ENCODE data around the gene ZNG1F. TPM values are rescaled to one million over a fixed set of nuclear protein-coding genes. Genes with fewer than 3 reads are reported as not detected.
"Not testable (repeated sequence)": the region's sequence is repeated elsewhere in the genome, so short reads cannot be mapped to it uniquely, and the experiment has no call there.

Gene ZNG1F
- total RNA-seq: 9.3 TPM
- 40.2 TPM for polyA plus RNA-seq (ENCODE audit: insufficient read depth, low read depth, low replicate concordance)
- long read RNA-seq, donor 1: 0 reads
- long read RNA-seq, donor 2, partial matches to known transcripts: 12 of 14 reads
- long read RNA-seq, donor 2, other reads (novel, unspliced or antisense): 0 of 14 reads
- long read RNA-seq, donor 3, partial matches to known transcripts: 10 of 13 reads
- long read RNA-seq, donor 3, other reads (novel, unspliced or antisense): 0 of 13 reads
- long read RNA-seq, donor 4, partial matches to known transcripts: 0 of 1 reads
- long read RNA-seq, donor 4, other reads (novel, unspliced or antisense): 0 of 1 reads
- long read RNA-seq, donor 5: 0 reads
- long read RNA-seq, donor 6, partial matches to known transcripts: 26 of 29 reads
- long read RNA-seq, donor 6, other reads (novel, unspliced or antisense): 0 of 29 reads
- long read RNA-seq, donor 7, partial matches to known transcripts: 10 of 19 reads
- long read RNA-seq, donor 7, other reads (novel, unspliced or antisense): 9 of 19 reads
- long read RNA-seq, donor 8, partial matches to known transcripts: 10 of 10 reads
- long read RNA-seq, donor 8, other reads (novel, unspliced or antisense): 0 of 10 reads
- long read RNA-seq, donor 9, partial matches to known transcripts: 7 of 7 reads
- long read RNA-seq, donor 9, other reads (novel, unspliced or antisense): 0 of 7 reads
- long read RNA-seq, donor 10, partial matches to known transcripts: 7 of 10 reads
- long read RNA-seq, donor 10, other reads (novel, unspliced or antisense): 0 of 10 reads

GRCh38 chr9:41189217-41189616 is at the start of gene ZNG1F:
TSS of gene ZNG1F (minus strand) at chr9:41189317. CDS start at chr9:41189258, 59 bp downstream.
- H3K4me3 ChIP-seq (ENCODE audit: low read length in 3 of 3); intact Hi-C loops (cut with DNase I); H3K27me3 ChIP-seq (ENCODE audit: control insufficient read depth, insufficient read depth, low read length); H3K36me3 ChIP-seq (ENCODE audit: control insufficient read depth in 2 of 3, insufficient read depth in 3 of 3, low read length in 3 of 3); DNase-seq; FAIRE-seq; H3K27ac ChIP-seq (ENCODE audit: low read depth in 2 of 2, low read length in 2 of 2); H3K9ac ChIP-seq (ENCODE audit: low read length in 3 of 3); H3K4me1 ChIP-seq (ENCODE audit: control insufficient read depth in 2 of 3, insufficient read depth in 2 of 3, low read depth in 1 of 3, low read length in 3 of 3); H3K9me3 ChIP-seq (ENCODE audit: control insufficient read depth in 2 of 3, insufficient read depth in 1 of 3, low read length in 3 of 3): not testable (repeated sequence)

- H3K27me3 ChIP-seq (ENCODE audit: control insufficient read depth, insufficient read depth, low read length); H3K4me1 ChIP-seq (ENCODE audit: control insufficient read depth in 2 of 3, insufficient read depth in 2 of 3, low read depth in 1 of 3, low read length in 3 of 3); H3K9ac ChIP-seq (ENCODE audit: low read length in 3 of 3); H3K4me3 ChIP-seq (ENCODE audit: low read length in 3 of 3); FAIRE-seq; H3K27ac ChIP-seq (ENCODE audit: low read depth in 2 of 2, low read length in 2 of 2); H3K9me3 ChIP-seq (ENCODE audit: control insufficient read depth in 2 of 3, insufficient read depth in 1 of 3, low read length in 3 of 3); intact Hi-C loops (cut with DNase I); H3K36me3 ChIP-seq (ENCODE audit: control insufficient read depth in 2 of 3, insufficient read depth in 3 of 3, low read length in 3 of 3): not testable (repeated sequence)
- DNase-seq: peak in 2 of 5 donors; percentile 29 to 72
These were observed 48.1 kb upstream of the ZNG1F start for GRCh38 chr9:41237110-41237749.

DNA sequence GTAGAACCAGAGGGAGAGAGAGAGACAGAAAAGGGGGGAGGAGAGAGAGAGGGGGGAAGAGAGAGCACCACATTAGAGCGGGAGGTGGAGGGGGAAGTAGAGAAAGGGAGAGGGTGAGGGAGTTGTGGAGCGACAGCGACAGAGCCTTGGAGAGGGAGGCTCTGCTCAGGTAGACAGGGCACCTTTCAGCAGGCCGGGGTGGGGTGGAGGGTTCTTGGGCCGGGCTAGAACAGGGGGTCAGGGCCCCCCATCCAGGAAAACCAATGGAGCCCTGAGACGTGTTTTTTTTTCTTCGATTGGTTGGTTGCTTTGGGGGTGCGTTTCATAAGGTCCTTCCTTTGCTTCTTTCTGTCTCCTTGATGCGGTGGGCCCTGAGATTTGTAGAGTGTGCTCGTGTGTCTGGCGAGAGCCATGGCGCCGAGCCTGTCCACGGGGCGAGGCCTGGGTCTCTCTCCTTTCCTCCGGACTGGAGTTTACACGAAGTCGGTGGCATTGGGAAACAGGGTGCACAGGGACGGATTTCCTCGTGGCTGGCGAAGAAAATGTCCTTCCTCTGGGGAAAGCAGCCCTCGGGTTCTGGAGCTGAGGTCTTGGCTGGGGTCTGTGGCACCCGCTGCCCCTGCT is 47.5 kb upstream of the ZNG1F start:
- H3K36me3 ChIP-seq (ENCODE audit: control insufficient read depth in 2 of 3, insufficient read depth in 3 of 3, low read length in 3 of 3); intact Hi-C loops (cut with DNase I); H3K9ac ChIP-seq (ENCODE audit: low read length in 3 of 3); H3K4me1 ChIP-seq (ENCODE audit: control insufficient read depth in 2 of 3, insufficient read depth in 2 of 3, low read depth in 1 of 3, low read length in 3 of 3); H3K27me3 ChIP-seq (ENCODE audit: control insufficient read depth, insufficient read depth, low read length); H3K4me3 ChIP-seq (ENCODE audit: low read length in 3 of 3); H3K9me3 ChIP-seq (ENCODE audit: control insufficient read depth in 2 of 3, insufficient read depth in 1 of 3, low read length in 3 of 3); FAIRE-seq; H3K27ac ChIP-seq (ENCODE audit: low read depth in 2 of 2, low read length in 2 of 2): not testable (repeated sequence)
- peak in 1 of 5 donors; percentile 10 for DNase-seq

DNA sequence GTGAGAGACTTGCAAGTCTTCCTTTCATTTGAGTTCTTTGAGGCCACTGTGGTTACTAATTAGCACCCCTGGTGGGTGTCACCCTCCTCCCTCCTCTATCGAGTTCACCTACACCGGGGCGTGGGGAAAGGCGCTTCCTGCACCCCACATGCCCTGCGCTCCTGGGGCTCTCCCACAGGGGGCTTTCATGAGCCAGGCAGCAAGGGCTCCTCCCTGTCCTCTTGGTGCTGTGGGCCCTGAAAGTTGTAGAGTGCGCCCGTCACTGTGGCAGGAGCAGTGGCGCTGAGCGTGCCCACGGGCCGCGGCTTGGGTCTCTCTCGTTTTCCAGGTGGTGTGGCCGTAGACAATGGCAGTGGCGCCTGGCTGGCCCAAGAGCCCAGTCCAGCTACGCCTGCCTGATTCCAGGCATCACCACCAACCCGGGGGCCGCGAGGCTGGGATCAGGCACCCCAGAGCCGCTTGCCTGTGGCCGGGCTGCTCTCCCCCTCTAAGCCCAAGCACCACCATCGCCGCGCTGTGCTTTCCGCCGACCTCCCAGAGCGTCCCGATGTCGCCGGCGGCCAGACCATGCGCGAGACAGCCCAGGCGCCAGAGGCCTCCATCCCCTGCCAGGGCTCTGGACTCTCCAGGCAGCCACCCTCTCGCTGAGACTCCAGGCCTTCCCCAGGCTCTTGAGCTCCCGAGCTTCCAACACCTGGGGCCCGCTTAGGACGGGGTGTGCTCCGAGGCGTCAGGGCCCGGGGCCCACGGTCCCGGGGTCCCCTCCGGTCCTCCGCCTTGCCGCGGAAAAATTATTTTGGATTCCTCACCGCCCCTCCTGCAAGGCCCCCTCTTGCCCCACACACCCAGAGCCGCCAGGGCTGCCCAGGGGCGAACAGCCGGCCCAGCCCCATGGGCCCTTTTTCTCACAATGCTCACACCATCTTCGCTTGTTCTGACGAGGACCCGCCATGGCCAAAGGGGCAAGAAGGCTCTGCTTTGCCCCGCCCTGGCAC is 46.0 kb upstream of the ZNG1F start:
- H3K27ac ChIP-seq (ENCODE audit: low read depth in 2 of 2, low read length in 2 of 2); H3K4me3 ChIP-seq (ENCODE audit: low read length in 3 of 3); H3K9me3 ChIP-seq (ENCODE audit: control insufficient read depth in 2 of 3, insufficient read depth in 1 of 3, low read length in 3 of 3); H3K36me3 ChIP-seq (ENCODE audit: control insufficient read depth in 2 of 3, insufficient read depth in 3 of 3, low read length in 3 of 3); intact Hi-C loops (cut with DNase I); H3K4me1 ChIP-seq (ENCODE audit: control insufficient read depth in 2 of 3, insufficient read depth in 2 of 3, low read depth in 1 of 3, low read length in 3 of 3); FAIRE-seq; H3K9ac ChIP-seq (ENCODE audit: low read length in 3 of 3); H3K27me3 ChIP-seq (ENCODE audit: control insufficient read depth, insufficient read depth, low read length): not testable (repeated sequence)
- peak in 2 of 5 donors; percentile 55 to 83 for DNase-seq

- H3K4me3 ChIP-seq (ENCODE audit: low read length in 3 of 3); FAIRE-seq; H3K27me3 ChIP-seq (ENCODE audit: control insufficient read depth, insufficient read depth, low read length); intact Hi-C loops (cut with DNase I); H3K9ac ChIP-seq (ENCODE audit: low read length in 3 of 3); DNase-seq; H3K36me3 ChIP-seq (ENCODE audit: control insufficient read depth in 2 of 3, insufficient read depth in 3 of 3, low read length in 3 of 3); H3K27ac ChIP-seq (ENCODE audit: low read depth in 2 of 2, low read length in 2 of 2); H3K4me1 ChIP-seq (ENCODE audit: control insufficient read depth in 2 of 3, insufficient read depth in 2 of 3, low read depth in 1 of 3, low read length in 3 of 3); H3K9me3 ChIP-seq (ENCODE audit: control insufficient read depth in 2 of 3, insufficient read depth in 1 of 3, low read length in 3 of 3): not testable (repeated sequence)
These were observed 45.1 kb upstream of the ZNG1F start for GRCh38 chr9:41234221-41234620.

DNA sequence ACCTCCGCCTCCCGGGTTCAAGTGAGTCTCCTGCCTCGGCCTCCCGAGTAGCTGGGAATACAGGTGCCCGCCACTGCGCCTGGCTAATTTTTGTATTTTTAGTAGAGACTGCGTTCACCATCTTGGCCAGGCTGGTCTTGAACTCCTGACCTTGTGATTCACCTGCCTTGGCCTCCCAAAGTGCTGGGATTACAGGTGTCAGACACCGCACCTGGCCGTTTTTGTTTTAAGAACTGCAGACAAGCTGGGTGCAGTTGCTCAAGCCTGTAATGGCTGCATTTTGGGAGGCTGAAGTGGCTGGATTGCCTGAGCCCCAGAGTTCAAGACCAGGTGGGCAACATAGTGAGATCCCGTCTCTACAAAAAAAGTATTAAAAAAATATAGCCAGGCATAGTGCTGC is 43.2 kb upstream of the ZNG1F start:
- H3K36me3 ChIP-seq (ENCODE audit: control insufficient read depth in 2 of 3, insufficient read depth in 3 of 3, low read length in 3 of 3); intact Hi-C loops (cut with DNase I); H3K9me3 ChIP-seq (ENCODE audit: control insufficient read depth in 2 of 3, insufficient read depth in 1 of 3, low read length in 3 of 3); H3K27ac ChIP-seq (ENCODE audit: low read depth in 2 of 2, low read length in 2 of 2); H3K4me3 ChIP-seq (ENCODE audit: low read length in 3 of 3); H3K27me3 ChIP-seq (ENCODE audit: control insufficient read depth, insufficient read depth, low read length); FAIRE-seq; H3K9ac ChIP-seq (ENCODE audit: low read length in 3 of 3); H3K4me1 ChIP-seq (ENCODE audit: control insufficient read depth in 2 of 3, insufficient read depth in 2 of 3, low read depth in 1 of 3, low read length in 3 of 3): not testable (repeated sequence)
- peak in 2 of 5 donors; percentile 39 to 73 for DNase-seq

- H3K36me3 ChIP-seq (ENCODE audit: control insufficient read depth in 2 of 3, insufficient read depth in 3 of 3, low read length in 3 of 3); H3K4me3 ChIP-seq (ENCODE audit: low read length in 3 of 3); H3K27me3 ChIP-seq (ENCODE audit: control insufficient read depth, insufficient read depth, low read length); H3K9ac ChIP-seq (ENCODE audit: low read length in 3 of 3); H3K4me1 ChIP-seq (ENCODE audit: control insufficient read depth in 2 of 3, insufficient read depth in 2 of 3, low read depth in 1 of 3, low read length in 3 of 3); H3K9me3 ChIP-seq (ENCODE audit: control insufficient read depth in 2 of 3, insufficient read depth in 1 of 3, low read length in 3 of 3); FAIRE-seq; intact Hi-C loops (cut with DNase I); H3K27ac ChIP-seq (ENCODE audit: low read depth in 2 of 2, low read length in 2 of 2): not testable (repeated sequence)
- peak in 2 of 5 donors; percentile 31 to 74 for DNase-seq
These were observed 41.3 kb upstream of the ZNG1F start for GRCh38 chr9:41230418-41230817.
